Measurements from ENCODE around the gene ABHD3. TPM values are rescaled to one million over a fixed set of nuclear protein-coding genes. Genes with fewer than 3 reads are reported as not detected.
"Not testable (repeated sequence)": the region's sequence is repeated elsewhere in the genome, so short reads cannot be mapped to it uniquely, and the experiment has no call there.

ABHD3 gene
- total RNA-seq, 1 donor from 2014 or later = 4.3 TPM

DNA sequence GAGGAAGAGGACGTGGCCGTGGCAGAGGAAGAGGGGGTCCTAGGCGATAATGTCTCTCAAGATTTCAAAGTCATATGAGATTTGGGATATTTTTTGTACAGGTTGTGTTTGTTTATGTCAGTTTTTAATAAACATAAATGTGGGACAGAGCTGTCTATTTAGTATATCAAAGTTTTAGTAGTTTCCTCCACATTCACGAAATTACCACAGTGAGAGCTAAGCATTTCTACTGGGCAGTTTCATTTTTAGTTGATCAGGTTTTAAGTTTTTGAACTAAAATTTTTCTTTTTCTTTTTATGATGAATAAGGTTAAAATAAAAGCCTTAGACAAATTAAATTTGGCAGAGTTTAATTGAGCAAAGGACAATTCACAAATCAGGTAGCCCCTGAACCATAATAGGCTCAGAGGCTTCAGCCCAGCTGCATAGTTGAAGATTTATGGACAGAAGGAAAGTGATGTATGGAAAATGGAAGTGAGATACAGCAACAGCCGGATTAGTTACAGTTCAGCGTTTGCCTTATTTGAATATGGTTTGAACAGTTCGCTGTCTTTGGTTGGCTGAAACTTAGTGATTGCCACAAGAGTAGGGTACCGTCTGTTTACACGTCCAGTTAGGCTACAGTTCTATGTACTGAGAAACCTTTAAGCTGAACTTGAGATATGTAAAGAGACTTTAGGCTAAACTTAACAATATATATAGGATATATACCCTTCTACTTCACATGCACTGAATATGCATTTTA, 75.3 kb downstream of the ABHD3 start:
- DNase-seq (ENCODE audit: low spot score) = no peak
- Mint-ChIP-seq H3K4me3 (ENCODE audit: unreplicated experiment) (no peak overlapping the region), H3K9me3 (ENCODE audit: low read depth) (no peaks in the 10 kb centered on the region), H3K27me3 (ENCODE audit: low read depth) (no peaks in the 10 kb centered on the region), H3K4me1 (ENCODE audit: low read depth) (no peaks in the 10 kb centered on the region), H3K36me3 (ENCODE audit: low read depth) (peaks cover 23% of the 10 kb centered on the region), H3K27ac (ENCODE audit: unreplicated experiment) (no peak overlapping the region)
- TF ChIP-seq, protein P1, sequence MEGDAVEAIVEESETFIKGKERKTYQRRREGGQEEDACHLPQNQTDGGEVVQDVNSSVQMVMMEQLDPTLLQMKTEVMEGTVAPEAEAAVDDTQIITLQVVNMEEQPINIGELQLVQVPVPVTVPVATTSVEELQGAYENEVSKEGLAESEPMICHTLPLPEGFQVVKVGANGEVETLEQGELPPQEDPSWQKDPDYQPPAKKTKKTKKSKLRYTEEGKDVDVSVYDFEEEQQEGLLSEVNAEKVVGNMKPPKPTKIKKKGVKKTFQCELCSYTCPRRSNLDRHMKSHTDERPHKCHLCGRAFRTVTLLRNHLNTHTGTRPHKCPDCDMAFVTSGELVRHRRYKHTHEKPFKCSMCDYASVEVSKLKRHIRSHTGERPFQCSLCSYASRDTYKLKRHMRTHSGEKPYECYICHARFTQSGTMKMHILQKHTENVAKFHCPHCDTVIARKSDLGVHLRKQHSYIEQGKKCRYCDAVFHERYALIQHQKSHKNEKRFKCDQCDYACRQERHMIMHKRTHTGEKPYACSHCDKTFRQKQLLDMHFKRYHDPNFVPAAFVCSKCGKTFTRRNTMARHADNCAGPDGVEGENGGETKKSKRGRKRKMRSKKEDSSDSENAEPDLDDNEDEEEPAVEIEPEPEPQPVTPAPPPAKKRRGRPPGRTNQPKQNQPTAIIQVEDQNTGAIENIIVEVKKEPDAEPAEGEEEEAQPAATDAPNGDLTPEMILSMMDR (IDR thresholded peaks at IDR 0.05) = no peak

DNA sequence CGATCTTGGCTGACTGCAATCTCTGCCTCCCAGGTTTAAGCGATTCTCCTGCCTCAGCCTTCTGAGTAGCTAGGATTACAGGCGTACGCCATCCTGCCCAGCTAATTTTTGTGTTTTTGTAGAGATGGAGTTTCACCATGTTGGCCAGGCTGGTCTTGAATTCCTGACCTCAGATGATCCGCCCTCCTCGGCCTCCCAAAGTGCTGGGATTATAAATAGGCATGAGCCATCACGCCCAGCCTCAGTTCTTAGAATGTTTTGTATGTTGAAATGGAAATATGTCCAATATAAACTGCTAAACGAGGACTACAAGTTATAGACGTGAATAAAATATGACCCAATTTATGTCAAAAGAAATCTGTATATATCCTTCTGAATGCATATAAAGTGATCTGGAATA, 82.9 kb downstream of the ABHD3 start:
- not testable (repeated sequence) for H3K4me1 Mint-ChIP-seq (ENCODE audit: low read depth); H3K9me3 Mint-ChIP-seq (ENCODE audit: low read depth); H3K4me3 Mint-ChIP-seq (ENCODE audit: unreplicated experiment); H3K27ac Mint-ChIP-seq (ENCODE audit: unreplicated experiment); H3K27me3 Mint-ChIP-seq (ENCODE audit: low read depth); DNase-seq (ENCODE audit: low spot score)
- peaks cover 20% of the 10 kb centered on the region for H3K36me3 Mint-ChIP-seq (ENCODE audit: low read depth)

DNA sequence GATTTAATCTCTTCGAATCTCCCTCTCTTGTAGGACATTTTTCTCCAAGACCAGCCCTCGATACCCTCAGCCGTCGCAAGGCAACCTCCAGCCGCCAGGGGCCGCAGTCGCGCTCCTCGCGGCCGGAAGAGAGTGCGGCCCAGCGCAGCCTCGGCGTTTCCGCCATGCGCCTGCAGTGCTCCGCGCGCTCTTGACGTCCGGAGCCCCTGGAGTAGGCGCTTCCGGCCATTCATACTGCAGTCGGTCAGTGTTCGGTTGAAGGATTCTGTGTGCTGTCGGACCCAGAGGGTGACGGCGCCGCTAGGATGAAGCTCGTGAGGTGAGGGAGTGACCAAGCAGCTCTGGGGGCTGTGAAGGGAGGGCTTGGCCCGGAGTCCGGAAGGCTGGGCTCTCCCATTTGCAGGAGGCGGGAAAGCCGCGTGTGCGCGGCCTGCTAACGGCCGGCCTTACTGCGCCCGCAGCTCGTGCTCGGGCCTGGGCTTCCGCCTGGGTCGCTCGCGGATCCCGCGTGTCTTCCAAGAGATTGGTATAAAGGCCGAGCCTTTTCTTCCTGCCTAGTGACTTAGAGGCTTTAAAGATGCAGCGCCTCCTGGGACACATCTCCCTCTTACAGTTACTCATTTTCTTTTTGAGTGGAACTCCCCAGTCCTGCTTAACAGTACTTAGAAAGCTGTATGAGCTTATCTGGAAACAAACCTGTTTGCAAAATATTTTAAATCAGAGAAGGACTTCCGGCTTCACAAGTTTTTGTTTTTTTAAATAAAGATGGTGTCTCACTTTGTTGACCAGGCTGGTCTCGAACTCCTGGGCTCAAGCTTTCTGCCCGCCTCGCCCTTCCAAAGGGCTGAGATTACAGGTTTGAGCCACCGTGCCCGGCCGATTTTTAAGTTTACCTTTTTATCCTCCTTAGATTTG, 92.2 kb downstream of the ABHD3 start, which contains the start of gene SNRPD1:
Gene SNRPD1 (plus strand): TSS at position 190 of the 915 bp plus-strand sequence. CDS start 116 bp downstream, at position 306.
- Mint-ChIP-seq H3K4me3 (ENCODE audit: unreplicated experiment) (peak within 1 kb of the TSS; percentile 99), H3K27ac (ENCODE audit: unreplicated experiment) (peak within 1 kb of the TSS; percentile 100), H3K36me3 (ENCODE audit: low read depth) (peaks cover 9% of the 10 kb centered on the region), H3K27me3 (ENCODE audit: low read depth) (no peaks in the 10 kb centered on the region), H3K4me1 (ENCODE audit: low read depth) (peaks cover 28% of the 10 kb centered on the region), H3K9me3 (ENCODE audit: low read depth) (no peaks in the 10 kb centered on the region)
- TF ChIP-seq, protein P1 (IDR thresholded peaks at IDR 0.05) = peak; percentile 94
- peak; percentile 92 for DNase-seq (ENCODE audit: low spot score)

DNA sequence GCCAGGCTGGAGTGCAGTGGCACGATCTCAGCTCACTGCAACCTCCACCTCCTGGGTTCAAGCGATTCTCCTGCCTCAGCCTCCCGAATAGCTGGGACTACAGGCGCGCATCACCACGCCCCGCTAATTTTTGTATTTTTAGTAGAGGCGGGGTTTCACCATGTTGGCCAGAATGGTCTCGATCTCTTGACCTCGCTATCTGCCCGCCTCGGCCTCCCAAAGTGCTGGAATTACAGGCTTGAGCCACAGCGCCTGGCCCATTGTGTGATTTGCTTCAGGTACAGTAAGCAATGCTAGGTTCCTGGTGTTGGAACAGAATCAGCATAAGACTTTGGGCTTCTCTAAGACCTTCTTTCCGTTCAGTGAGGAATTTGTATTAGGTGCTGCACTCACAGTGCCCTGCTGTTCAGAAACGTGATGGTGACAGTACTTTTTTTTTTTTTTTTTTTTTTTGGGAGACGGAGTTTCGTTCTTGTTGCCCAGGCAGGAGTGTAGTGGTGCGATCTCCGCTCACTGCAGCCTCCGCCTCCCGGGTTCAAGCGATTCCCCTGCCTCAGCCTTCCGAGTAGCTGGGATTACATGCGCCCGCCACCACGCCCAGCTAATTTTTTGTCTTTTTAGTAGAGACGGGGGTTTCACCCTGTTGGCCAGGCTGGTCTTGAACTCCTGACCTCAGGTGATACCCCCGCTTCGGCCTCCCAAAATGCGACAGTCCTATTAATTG, 93.0 kb downstream of the ABHD3 start:
- not testable (repeated sequence) for H3K9me3 Mint-ChIP-seq (ENCODE audit: low read depth); H3K27me3 Mint-ChIP-seq (ENCODE audit: low read depth); DNase-seq (ENCODE audit: low spot score); H3K36me3 Mint-ChIP-seq (ENCODE audit: low read depth)
- Mint-ChIP-seq H3K27ac (ENCODE audit: unreplicated experiment) (peak overlapping the region; percentile 100), H3K4me1 (ENCODE audit: low read depth) (peaks cover 28% of the 10 kb centered on the region), H3K4me3 (ENCODE audit: unreplicated experiment) (peak overlapping the region; percentile 99)

DNA sequence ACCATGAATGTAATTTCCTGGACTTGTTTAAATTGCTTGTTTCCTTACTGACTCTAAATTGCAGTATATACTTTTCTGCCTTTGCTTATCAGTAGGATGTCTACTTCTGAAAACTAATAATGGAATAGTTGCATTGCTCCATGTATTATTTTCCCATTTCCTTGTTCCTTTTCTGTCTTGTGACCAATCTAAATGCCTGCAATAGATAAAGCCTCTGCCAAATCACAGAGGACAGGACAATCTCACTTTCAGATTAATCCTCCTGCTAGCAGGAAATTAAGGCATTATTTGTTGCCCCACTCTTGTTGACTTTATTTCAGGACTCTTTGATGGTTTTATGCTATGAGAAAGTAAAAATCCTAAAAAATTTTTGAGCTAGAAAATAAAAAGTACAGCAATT, 99.4 kb downstream of the ABHD3 start:
- H3K4me1 Mint-ChIP-seq (ENCODE audit: low read depth) = peaks cover 4% of the 10 kb centered on the region
- H3K4me3 Mint-ChIP-seq (ENCODE audit: unreplicated experiment) = no peak overlapping the region
- H3K36me3 Mint-ChIP-seq (ENCODE audit: low read depth) = no peaks in the 10 kb centered on the region
- no peaks in the 10 kb centered on the region for H3K9me3 Mint-ChIP-seq (ENCODE audit: low read depth)
- DNase-seq (ENCODE audit: low spot score) = no peak
- no peaks in the 10 kb centered on the region for H3K27me3 Mint-ChIP-seq (ENCODE audit: low read depth)
- H3K27ac Mint-ChIP-seq (ENCODE audit: unreplicated experiment) = no peak overlapping the region
- TF ChIP-seq, protein P1 (IDR thresholded peaks at IDR 0.05) = no peak

DNA sequence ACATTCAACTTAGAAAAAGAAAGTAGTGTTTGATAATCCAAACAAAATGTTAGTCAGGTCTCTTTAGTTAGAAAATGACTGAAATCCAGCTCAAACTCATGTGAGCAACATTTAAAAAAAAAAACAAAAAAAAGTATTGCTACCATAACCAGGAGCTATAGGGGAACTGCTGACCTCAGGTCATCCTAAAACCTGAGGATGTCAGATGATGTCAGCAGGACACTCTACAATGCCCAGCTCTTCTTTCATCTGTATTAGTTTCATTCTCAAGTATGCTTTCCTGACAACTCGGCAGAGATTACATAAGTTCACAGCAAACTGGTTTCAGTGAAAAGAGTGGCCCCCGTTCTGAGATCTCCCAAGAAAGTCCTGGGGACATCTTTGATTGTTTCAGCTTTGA, 99.9 kb downstream of the ABHD3 start:
- H3K4me1 Mint-ChIP-seq (ENCODE audit: low read depth) = peaks cover 5% of the 10 kb centered on the region
- H3K36me3 Mint-ChIP-seq (ENCODE audit: low read depth) = no peaks in the 10 kb centered on the region
- H3K27ac Mint-ChIP-seq (ENCODE audit: unreplicated experiment) = no peak overlapping the region
- H3K9me3 Mint-ChIP-seq (ENCODE audit: low read depth) = no peaks in the 10 kb centered on the region
- no peak for DNase-seq (ENCODE audit: low spot score)
- H3K27me3 Mint-ChIP-seq (ENCODE audit: low read depth) = no peaks in the 10 kb centered on the region
- TF ChIP-seq, protein P1 (IDR thresholded peaks at IDR 0.05) = no peak
- no peak overlapping the region for H3K4me3 Mint-ChIP-seq (ENCODE audit: unreplicated experiment)
